ENCODE measurements around the gene B3GAT3.

- no peak for TF ChIP-seq SMC3 (IDR thresholded peaks at IDR 0.05; ENCODE audit: borderline replicate concordance, low read length)
- TF ChIP-seq CHD4 (IDR thresholded peaks at IDR 0.05) = no peak
- TF ChIP-seq, protein P1, sequence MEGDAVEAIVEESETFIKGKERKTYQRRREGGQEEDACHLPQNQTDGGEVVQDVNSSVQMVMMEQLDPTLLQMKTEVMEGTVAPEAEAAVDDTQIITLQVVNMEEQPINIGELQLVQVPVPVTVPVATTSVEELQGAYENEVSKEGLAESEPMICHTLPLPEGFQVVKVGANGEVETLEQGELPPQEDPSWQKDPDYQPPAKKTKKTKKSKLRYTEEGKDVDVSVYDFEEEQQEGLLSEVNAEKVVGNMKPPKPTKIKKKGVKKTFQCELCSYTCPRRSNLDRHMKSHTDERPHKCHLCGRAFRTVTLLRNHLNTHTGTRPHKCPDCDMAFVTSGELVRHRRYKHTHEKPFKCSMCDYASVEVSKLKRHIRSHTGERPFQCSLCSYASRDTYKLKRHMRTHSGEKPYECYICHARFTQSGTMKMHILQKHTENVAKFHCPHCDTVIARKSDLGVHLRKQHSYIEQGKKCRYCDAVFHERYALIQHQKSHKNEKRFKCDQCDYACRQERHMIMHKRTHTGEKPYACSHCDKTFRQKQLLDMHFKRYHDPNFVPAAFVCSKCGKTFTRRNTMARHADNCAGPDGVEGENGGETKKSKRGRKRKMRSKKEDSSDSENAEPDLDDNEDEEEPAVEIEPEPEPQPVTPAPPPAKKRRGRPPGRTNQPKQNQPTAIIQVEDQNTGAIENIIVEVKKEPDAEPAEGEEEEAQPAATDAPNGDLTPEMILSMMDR (IDR thresholded peaks at IDR 0.05 in 2 of 3, conservative IDR thresholded peaks at IDR 0.05 in 1 of 3; ENCODE audit: control insufficient read depth in 2 of 3, extremely low read depth in 1 of 3, insufficient read depth in 1 of 3, low read depth in 3 of 3, low read length in 3 of 3) = no peak
- TF ChIP-seq EGR1 (IDR thresholded peaks at IDR 0.05; ENCODE audit: borderline replicate concordance in 1 of 2, low read depth in 2 of 2, low read length in 2 of 2) = no peak
- TF ChIP-seq SIN3A (IDR thresholded peaks at IDR 0.05; ENCODE audit: low read depth, low read length) = no peak
These were observed 21.9 kb downstream of the B3GAT3 start for GRCh38 chr11:62599901-62600300.
